Body of pancreas (tissue), 4 donors: ENCODE measurements around the gene SGCD. TPM values are rescaled to one million over a fixed set of nuclear protein-coding genes. Genes with fewer than 3 reads are reported as not detected.
A peak's percentile ranks its signal among the peaks of the same experiment; 100 is the strongest.

Experiments used
- ATAC-seq: fragments of 150-250 bp; one replicate; pipeline ENCODE4 v1.9.1; 2016
- DNase-seq, 4 donors: peaks; one replicate each; pipeline ENCODE4 v3.0.0-alpha.2; 2019
- H3K27ac ChIP-seq, 4 donors: fragments of 200-600 bp; sonication (generic); 1 replicate in 3 of 4; 2 replicates in 1 of 4; pipeline versions ENCODE4 v1.5.1 to v1.6.1; 2016 to 2019; ENCODE audit warnings: mild to moderate bottlenecking in 1 of 4, mixed read lengths in 1 of 4, moderate library complexity in 1 of 4
- H3K27me3 ChIP-seq, 2 donors: fragments of 200-600 bp; sonication (generic); one replicate each; pipeline ENCODE4 v1.6.0; 2016; ENCODE audit warnings: mild to moderate bottlenecking in 1 of 2
- H3K36me3 ChIP-seq, 2 donors: fragments of 200-600 bp; sonication (generic); replicated peaks in 1 of 2; 2 replicates each; pipeline ENCODE4 v1.5.1; 2016; ENCODE audit warnings: low read depth in 2 of 2; ENCODE audit not compliant: insufficient read depth in 1 of 2
- H3K4me1 ChIP-seq: fragments of 200-600 bp; sonication (generic); one replicate; pipeline ENCODE4 v1.6.0; 2016
- H3K4me3 ChIP-seq, 2 donors: fragments of 200-600 bp; sonication (generic); 1 replicate in 1 of 2; 2 replicates in 1 of 2; pipeline ENCODE4 v1.5.1; 2016 to 2019
- H3K9me3 ChIP-seq, 3 donors: fragments of 200-600 bp; sonication (generic); 1 replicate in 2 of 3; 2 replicates in 1 of 3; pipeline ENCODE4 v1.5.1; 2016
- POLR2A ChIP-seq, 3 donors: fragments of 450-650 bp; IDR thresholded peaks; one replicate each; pipeline ENCODE4 v1.6.1; 2016; ENCODE audit warnings: antibody characterized with exemption in 3 of 3, mild to moderate bottlenecking in 2 of 3
- WGBS, 2 donors: methylation state at CpG; one replicate each; pipeline ENCODE4 v1.1.5; 2017; 5-methylcytosine and 5-hydroxymethylcytosine counted together
- intact Hi-C: fragments of 100-400 bp; cut with DNase I; formaldehyde crosslinking; loops from one replicate; pipeline ENCODE4 v1.15.1; 2023
- total RNA-seq, 2 donors: library from RNA; depleted of rRNA; stranded (reverse); fragments of >200 nt; gene quantifications; one replicate each; pipeline ENCODE4 v1.1.0, GENCODE V29; 2016
- TF ChIP-seq, protein P1 (sequence below), 7 experiments: fragments of 450-650 bp in 4 of 7; fragments of 200-600 bp in 3 of 7; sonication (generic) in 3 of 7; IDR thresholded peaks; one replicate each; pipeline ENCODE4 v1.5.1; 2016 to 2019; ENCODE audit warnings: antibody characterized with exemption in 7 of 7

Gene SGCD
- total RNA-seq, 2 donors from 2014 or later = 0.66 to 2.6 TPM

DNA sequence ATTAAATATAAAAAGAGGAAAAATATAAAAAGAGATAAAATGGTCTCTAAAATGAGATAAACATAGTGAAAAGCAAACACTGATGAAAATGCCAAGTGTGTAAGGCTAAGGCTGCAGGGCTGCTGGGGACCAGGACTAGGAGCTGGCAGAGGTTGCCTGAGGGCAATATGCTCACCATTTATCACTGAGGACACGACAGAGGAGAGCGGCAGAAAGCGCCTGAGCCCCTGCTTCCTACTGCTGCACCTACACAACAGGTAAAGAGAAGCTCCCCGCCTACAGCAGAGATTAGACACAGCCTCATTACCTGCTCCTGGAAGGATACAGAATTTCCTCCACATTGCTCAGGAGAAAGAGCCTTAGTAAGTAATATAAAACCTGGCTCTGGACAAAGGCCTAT lies 452.5 kb downstream of the SGCD start:
- H3K27ac ChIP-seq = no peak overlapping the region
- DNase-seq (peak in 1 of 4 donors; percentile 9), ATAC-seq (no peak)
- no peaks in the 10 kb centered on the region for H3K36me3 ChIP-seq
- H3K4me1 ChIP-seq = no peaks in the 10 kb centered on the region
- WGBS, 2 donors = 46 to 52% methylated on average over 4 of the region's 4 CpGs
- no peaks in the 10 kb centered on the region for H3K9me3 ChIP-seq
- no peaks in the 10 kb centered on the region for H3K27me3 ChIP-seq
- H3K4me3 ChIP-seq = no peak overlapping the region
- no peak for TF ChIP-seq POLR2A (IDR thresholded peaks at IDR 0.05)
- TF ChIP-seq, protein P1, sequence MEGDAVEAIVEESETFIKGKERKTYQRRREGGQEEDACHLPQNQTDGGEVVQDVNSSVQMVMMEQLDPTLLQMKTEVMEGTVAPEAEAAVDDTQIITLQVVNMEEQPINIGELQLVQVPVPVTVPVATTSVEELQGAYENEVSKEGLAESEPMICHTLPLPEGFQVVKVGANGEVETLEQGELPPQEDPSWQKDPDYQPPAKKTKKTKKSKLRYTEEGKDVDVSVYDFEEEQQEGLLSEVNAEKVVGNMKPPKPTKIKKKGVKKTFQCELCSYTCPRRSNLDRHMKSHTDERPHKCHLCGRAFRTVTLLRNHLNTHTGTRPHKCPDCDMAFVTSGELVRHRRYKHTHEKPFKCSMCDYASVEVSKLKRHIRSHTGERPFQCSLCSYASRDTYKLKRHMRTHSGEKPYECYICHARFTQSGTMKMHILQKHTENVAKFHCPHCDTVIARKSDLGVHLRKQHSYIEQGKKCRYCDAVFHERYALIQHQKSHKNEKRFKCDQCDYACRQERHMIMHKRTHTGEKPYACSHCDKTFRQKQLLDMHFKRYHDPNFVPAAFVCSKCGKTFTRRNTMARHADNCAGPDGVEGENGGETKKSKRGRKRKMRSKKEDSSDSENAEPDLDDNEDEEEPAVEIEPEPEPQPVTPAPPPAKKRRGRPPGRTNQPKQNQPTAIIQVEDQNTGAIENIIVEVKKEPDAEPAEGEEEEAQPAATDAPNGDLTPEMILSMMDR (IDR thresholded peaks at IDR 0.05) = no peak
- intact Hi-C loops = no loop called here

DNA sequence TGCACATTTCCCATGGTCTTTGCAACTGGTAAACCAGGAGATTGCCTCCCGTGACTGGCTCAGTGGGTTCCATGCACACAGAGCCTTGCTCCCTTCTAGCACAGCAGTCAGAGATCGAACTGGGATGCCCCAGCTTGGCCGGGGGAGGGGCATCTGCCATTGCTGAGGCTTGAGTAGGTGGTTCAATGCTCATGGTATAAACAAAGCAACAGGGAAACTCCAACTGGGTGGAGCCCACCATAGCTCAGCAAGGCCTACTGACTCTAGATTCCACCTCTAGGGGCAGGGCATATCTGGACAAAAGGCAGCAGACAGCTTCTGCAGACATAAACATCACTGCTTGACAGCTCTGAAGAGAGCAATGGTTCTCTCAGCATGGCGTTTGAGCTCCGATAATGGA lies 456.1 kb downstream of the SGCD start:
- Histone ChIP-seq H3K4me1 (no peaks in the 10 kb centered on the region), H3K27ac (no peak overlapping the region), H3K4me3 (no peak overlapping the region), H3K36me3 (no peaks in the 10 kb centered on the region), H3K9me3 (no peaks in the 10 kb centered on the region), H3K27me3 (no peaks in the 10 kb centered on the region)
- intact Hi-C loops = no loop called here
- no peak for DNase-seq
- WGBS, 2 donors = 84 to 89% methylated on average over 5 of the region's 5 CpGs
- TF ChIP-seq, protein P1 (IDR thresholded peaks at IDR 0.05) = no peak
- TF ChIP-seq POLR2A (IDR thresholded peaks at IDR 0.05) = no peak
- ATAC-seq = no peak

- ATAC-seq = no peak
- no peak overlapping the region for H3K27ac ChIP-seq
- WGBS, 2 donors = 34 to 43% methylated on average over 2 of the region's 2 CpGs
- H3K4me1 ChIP-seq = no peaks in the 10 kb centered on the region
- no peaks in the 10 kb centered on the region for H3K9me3 ChIP-seq
- no peaks in the 10 kb centered on the region for H3K36me3 ChIP-seq
- no peak overlapping the region for H3K4me3 ChIP-seq
- DNase-seq = no peak
- no peaks in the 10 kb centered on the region for H3K27me3 ChIP-seq
- TF ChIP-seq, protein P1 (IDR thresholded peaks at IDR 0.05) = no peak
- no peak for TF ChIP-seq POLR2A (IDR thresholded peaks at IDR 0.05)
- intact Hi-C loops = no loop called here
Measured at GRCh38 chr5:156794687-156795086, 467.7 kb downstream of the SGCD start.

DNA sequence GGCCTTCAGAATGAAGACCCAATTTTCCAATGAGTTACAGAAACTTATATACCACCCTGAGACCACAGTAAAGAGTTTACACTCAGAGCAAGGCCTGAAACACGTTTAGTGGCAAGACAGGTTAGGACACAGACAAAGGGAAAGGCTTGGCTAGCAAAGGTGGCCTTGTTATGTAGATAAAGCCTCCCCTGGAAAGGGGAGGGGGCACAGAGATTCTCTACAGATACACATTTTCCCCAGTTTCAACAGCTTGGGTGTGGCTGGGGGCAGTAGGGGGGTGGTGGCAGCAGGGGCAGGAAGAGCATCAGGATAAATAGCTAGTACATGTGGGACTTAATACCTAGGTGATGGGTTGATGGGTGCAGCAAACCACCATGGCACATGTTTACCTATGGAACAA lies 471.2 kb downstream of the SGCD start:
- H3K4me1 ChIP-seq = peaks cover 4% of the 10 kb centered on the region
- H3K9me3 ChIP-seq = no peaks in the 10 kb centered on the region
- TF ChIP-seq POLR2A (IDR thresholded peaks at IDR 0.05) = no peak
- TF ChIP-seq, protein P1 (IDR thresholded peaks at IDR 0.05) = no peak
- H3K27me3 ChIP-seq = no peaks in the 10 kb centered on the region
- no peaks in the 10 kb centered on the region for H3K36me3 ChIP-seq
- intact Hi-C loops = no loop called here
- no peak for DNase-seq
- 50 to 66% methylated on average over 1 of the region's 1 CpG for WGBS, 2 donors
- H3K27ac ChIP-seq = no peak overlapping the region
- ATAC-seq = no peak
- H3K4me3 ChIP-seq = no peak overlapping the region

GRCh38 chr5:156799171-156799570 lies 472.2 kb downstream of the SGCD start:
- no peak for ATAC-seq
- no peak for DNase-seq
- Histone ChIP-seq H3K9me3 (no peaks in the 10 kb centered on the region), H3K4me3 (no peak overlapping the region), H3K4me1 (peaks cover 11% of the 10 kb centered on the region), H3K36me3 (no peaks in the 10 kb centered on the region), H3K27me3 (no peaks in the 10 kb centered on the region), H3K27ac (no peak overlapping the region)
- 21 to 23% methylated on average over 1 of the region's 1 CpG for WGBS, 2 donors
- TF ChIP-seq POLR2A (IDR thresholded peaks at IDR 0.05) = no peak
- TF ChIP-seq, protein P1 (IDR thresholded peaks at IDR 0.05) = no peak
- intact Hi-C loops = no loop called here
